GM12865 (cell line): ENCODE results near the gene ZCRB1.

Experiments
- DNase-seq: peaks from one replicate; pipeline ENCODE4 v3.0.0; 2010; ENCODE audit warnings: low read depth
- H3K4me3 ChIP-seq: 2 replicates; pipeline ENCODE4 v1.5.1; 2011; ENCODE audit warnings: mild to moderate bottlenecking, low read depth, low read length, control low read depth
- CTCF ChIP-seq: IDR thresholded peaks from 2 replicates; pipeline ENCODE4 v1.5.1; 2011; ENCODE audit warnings: low read length, control low read depth, low read depth, inconsistent platforms; ENCODE audit not compliant: insufficient read depth; ENCODE audit errors: missing control alignments

Gene ZCRB1

GRCh38 chr12:42325653-42326474 lies at the start of gene ZCRB1, which contains the start of gene PPHLN1:
Gene ZCRB1 (minus strand): TSS chr12:42326094. CDS start chr12:42324102, 1,992 bp downstream.
Gene PPHLN1 (plus strand): TSS chr12:42326167. CDS start chr12:42335903, 9,736 bp downstream.
- peak; percentile 86 for DNase-seq
- H3K4me3 ChIP-seq: peak within 1 kb of the TSS; percentile 82
- no peak for TF ChIP-seq CTCF

GRCh38 chr12:42373669-42374068 lies 47.8 kb upstream of the ZCRB1 start:
- TF ChIP-seq CTCF: no peak
- DNase-seq: no peak
- H3K4me3 ChIP-seq: no peak overlapping the region

GRCh38 chr12:42372154-42372791 lies 46.4 kb upstream of the ZCRB1 start:
- no peak overlapping the region for H3K4me3 ChIP-seq
- DNase-seq: peak; percentile 73
- peak; percentile 72 for TF ChIP-seq CTCF

GRCh38 chr12:42370013-42370412 lies 44.1 kb upstream of the ZCRB1 start:
- no peak overlapping the region for H3K4me3 ChIP-seq
- DNase-seq: no peak
- TF ChIP-seq CTCF: no peak

GRCh38 chr12:42365486-42365885 lies 39.6 kb upstream of the ZCRB1 start:
- no peak overlapping the region for H3K4me3 ChIP-seq
- TF ChIP-seq CTCF: no peak
- no peak for DNase-seq

- no peak overlapping the region for H3K4me3 ChIP-seq
- DNase-seq: no peak
- TF ChIP-seq CTCF: no peak
Measured at GRCh38 chr12:42364692-42365091, 38.8 kb upstream of the ZCRB1 start.
